GM23338 (cell line): ENCODE measurements around the gene NFE2L1. TPM values are rescaled to one million over a fixed set of nuclear protein-coding genes. Genes with fewer than 3 reads are reported as not detected.
"Not testable (repeated sequence)": the region's sequence is repeated elsewhere in the genome, so short reads cannot be mapped to it uniquely, and the experiment has no call there.

Source experiments
- ATAC-seq: fragments of 200-7000 bp; cut with Tn5 transposase; 3 replicates; pipeline ENCODE4 v1.9.1; 2020
- DNase-seq: peaks from one replicate; pipeline ENCODE4 v3.0.0-alpha.2; 2015; ENCODE audit warnings: low spot score
- H2AFZ ChIP-seq: fragments of 200-600 bp; sonication (generic); 2 replicates; pipeline ENCODE4 v1.8.0; 2016; ENCODE audit warnings: antibody characterized with exemption, mild to moderate bottlenecking, moderate library complexity
- H3F3A ChIP-seq: fragments of 200-600 bp; sonication (generic); replicated peaks from 2 replicates; pipeline ENCODE4 v1.8.0; 2017; ENCODE audit warnings: antibody characterized with exemption, mixed run types, low read depth
- H3K27ac ChIP-seq: fragments of 200-600 bp; sonication (generic); 2 replicates; pipeline ENCODE4 v1.6.1; 2016; ENCODE audit warnings: low read depth
- H3K27me3 ChIP-seq: fragments of 200-600 bp; sonication (generic); 2 replicates; pipeline ENCODE4 v1.8.0; 2016; ENCODE audit warnings: mild to moderate bottlenecking, mixed run types, moderate library complexity; ENCODE audit not compliant: insufficient read depth
- H3K36me3 ChIP-seq: fragments of 200-600 bp; sonication (generic); 2 replicates; pipeline ENCODE4 v1.8.0; 2016; ENCODE audit warnings: mild to moderate bottlenecking; ENCODE audit not compliant: insufficient read depth
- H3K4me1 ChIP-seq: fragments of 200-600 bp; sonication (generic); 2 replicates; pipeline ENCODE4 v1.8.0; 2016; ENCODE audit warnings: mild to moderate bottlenecking, moderate library complexity; ENCODE audit not compliant: insufficient read depth
- H3K4me2 ChIP-seq: fragments of 200-600 bp; sonication (generic); 2 replicates; pipeline ENCODE4 v1.7.1; 2017; ENCODE audit warnings: mixed run types
- H3K4me3 ChIP-seq: fragments of 200-600 bp; sonication (generic); 2 replicates; pipeline ENCODE4 v1.6.1; 2016; ENCODE audit warnings: mixed run types
- H3K79me2 ChIP-seq: fragments of 200-600 bp; sonication (generic); replicated peaks from 2 replicates; pipeline ENCODE4 v1.8.0; 2017; ENCODE audit warnings: mild to moderate bottlenecking; ENCODE audit not compliant: insufficient read depth
- H3K9me2 ChIP-seq: fragments of 200-600 bp; sonication (generic); 2 replicates; pipeline ENCODE4 v1.8.0; 2017; ENCODE audit not compliant: insufficient read depth
- H4K20me1 ChIP-seq: fragments of 200-600 bp; sonication (generic); replicated peaks from 2 replicates; pipeline ENCODE4 v1.8.0; 2017; ENCODE audit warnings: mild to moderate bottlenecking; ENCODE audit not compliant: insufficient read depth
- H3K27ac Mint-ChIP-seq: 2 replicates; pipeline ENCODE4 v1.8.0; 2020; ENCODE audit warnings: inconsistent platforms, mild to moderate bottlenecking, moderate library complexity, mixed read lengths
- H3K27me3 Mint-ChIP-seq: 3 replicates; pipeline ENCODE4 v1.8.0; 2022; ENCODE audit warnings: low read depth, mild to moderate bottlenecking, moderate library complexity, mixed read lengths, inconsistent platforms; ENCODE audit not compliant: insufficient read depth, poor library complexity
- H3K36me3 Mint-ChIP-seq: 3 replicates; pipeline ENCODE4 v1.8.0; 2021; ENCODE audit warnings: low read depth, mild to moderate bottlenecking, inconsistent platforms, moderate library complexity, mixed read lengths
- H3K4me1 Mint-ChIP-seq: 3 replicates; pipeline ENCODE4 v1.8.0; 2020; ENCODE audit warnings: mild to moderate bottlenecking, inconsistent platforms, mixed read lengths
- H3K4me3 Mint-ChIP-seq: 3 replicates; pipeline ENCODE4 v1.8.0; 2021; ENCODE audit warnings: moderate library complexity, mild to moderate bottlenecking, inconsistent platforms, mixed read lengths
- H3K9me3 Mint-ChIP-seq: 3 replicates; pipeline ENCODE4 v1.8.0; 2020; ENCODE audit warnings: moderate library complexity, mild to moderate bottlenecking, inconsistent platforms, mixed read lengths
- JUNB ChIP-seq: IDR thresholded peaks from one replicate; pipeline ENCODE4 v1.6.1; 2016; ENCODE audit warnings: antibody characterized with exemption; ENCODE audit not compliant: unreplicated experiment
- NANOG ChIP-seq: IDR thresholded peaks from 2 replicates; pipeline ENCODE4 v1.6.1; 2016; ENCODE audit warnings: antibody characterized with exemption, borderline replicate concordance
- REST ChIP-seq: IDR thresholded peaks from one replicate; pipeline ENCODE4 v1.6.1; 2018; ENCODE audit warnings: antibody characterized with exemption; ENCODE audit not compliant: unreplicated experiment
- STAT1 ChIP-seq: IDR thresholded peaks from one replicate; pipeline ENCODE4 v1.6.1; 2016; ENCODE audit warnings: antibody characterized with exemption; ENCODE audit not compliant: unreplicated experiment
- ZNF114 ChIP-seq: fragments of 250-450 bp; sonication (Bioruptor Pico); IDR thresholded peaks from 2 replicates; pipeline ENCODE4 v1.5.0; 2020; ENCODE audit warnings: mild to moderate bottlenecking, moderate library complexity
- ZNF331 ChIP-seq: fragments of 250-450 bp; sonication (Bioruptor Pico); IDR thresholded peaks from 2 replicates; pipeline ENCODE4 v1.5.0; 2020; ENCODE audit warnings: low read depth, mild to moderate bottlenecking, moderate library complexity
- polyA plus RNA-seq: library from polyadenylated mRNA; unstranded; fragments of >200 nt; fragmentation: Nextera tagmentation; extraction: Ambion mirVana; gene quantifications from 2 replicates; pipeline ENCODE4 v1.2.1, GENCODE V29; 2016
- total RNA-seq: library from RNA; depleted of rRNA; stranded (reverse); fragments of >200 nt; shearing (Covaris generic); gene quantifications from 2 replicates; pipeline ENCODE4 v1.2.3, GENCODE V29; 2014
- TF ChIP-seq, protein P1 (sequence below), 2 experiments: fragments of 200-600 bp in 1 of 2; sonication (generic) in 1 of 2; conservative IDR thresholded peaks; 2 replicates each; pipeline versions ENCODE4 v1.5.1 to v1.6.1; 2016 to 2017; ENCODE audit warnings: antibody characterized with exemption in 2 of 2, low read depth in 2 of 2, mild to moderate bottlenecking in 2 of 2, moderate library complexity in 1 of 2
- TF ChIP-seq, protein P2 (sequence below): fragments of 250-450 bp; sonication (Bioruptor Pico); IDR thresholded peaks from 2 replicates; pipeline ENCODE4 v1.5.0; 2020; ENCODE audit warnings: mild to moderate bottlenecking, moderate library complexity

The NFE2L1 gene
- total and polyA plus RNA-seq, 2 experiments from 2014 or later: 39.9 to 138 TPM

- H3K4me1 ChIP-seq: peaks cover 44% of the 10 kb centered on the region
- not testable (repeated sequence) for H3K4me3 ChIP-seq, H3K27ac Mint-ChIP-seq, H3K27me3 ChIP-seq, H3K9me2 ChIP-seq, H3K27ac ChIP-seq, DNase-seq, H4K20me1 ChIP-seq, H3K4me2 ChIP-seq, H3K9me3 Mint-ChIP-seq, ATAC-seq, H3K4me3 Mint-ChIP-seq, H3K36me3 ChIP-seq, H3K36me3 Mint-ChIP-seq, H2AFZ ChIP-seq, H3K79me2 ChIP-seq
- H3K27me3 Mint-ChIP-seq: peaks cover 19% of the 10 kb centered on the region
- H3F3A ChIP-seq: peaks cover 14% of the 10 kb centered on the region
- peaks cover 54% of the 10 kb centered on the region for H3K4me1 Mint-ChIP-seq
Measured at GRCh38 chr17:48001657-48002056, 46.5 kb upstream of the NFE2L1 start.

DNA sequence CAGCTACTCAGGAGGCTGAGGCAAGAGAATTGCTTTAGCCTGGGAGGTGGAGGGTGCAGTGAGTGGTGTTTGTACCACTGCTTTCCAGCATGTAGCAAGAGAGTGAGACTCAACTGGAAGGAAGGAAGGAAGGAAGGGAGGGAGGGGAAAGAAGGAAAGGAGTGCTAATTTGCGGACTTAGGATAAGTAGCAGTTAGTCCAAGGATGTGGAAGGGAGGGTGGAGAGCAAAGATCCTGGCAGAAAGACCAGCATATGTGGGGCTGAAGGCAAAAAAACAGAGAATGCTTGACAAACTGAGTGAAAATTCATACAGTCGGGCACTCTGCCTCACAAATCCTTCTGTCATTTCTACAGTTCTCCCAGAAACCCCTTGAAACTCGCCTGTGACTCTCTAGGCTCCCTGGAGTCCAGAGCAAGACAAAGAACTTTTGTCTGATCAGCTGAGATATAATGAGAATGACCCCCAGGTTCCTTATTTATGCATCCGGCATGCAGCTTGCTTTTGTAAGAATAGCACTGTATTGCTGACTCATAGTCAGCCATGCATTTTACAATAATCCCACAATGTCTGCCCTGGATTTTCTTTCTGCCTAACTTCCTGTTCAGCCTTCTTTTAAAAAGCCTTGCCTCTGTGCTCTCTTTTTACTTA, 45.8 kb upstream of the NFE2L1 start:
- Histone ChIP-seq H3K27me3 (no peaks in the 10 kb centered on the region), H3K27ac (peak overlapping the region; percentile 40), H3K4me1 (peaks cover 44% of the 10 kb centered on the region), H4K20me1 (no peaks in the 10 kb centered on the region), H3K4me2 (peak overlapping the region; percentile 73), H3K79me2 (no peaks in the 10 kb centered on the region), H3F3A (peaks cover 14% of the 10 kb centered on the region), H3K9me2 (no peaks in the 10 kb centered on the region), H3K4me3 (peak overlapping the region; percentile 37; the same call in 1 of the 2 replicates), H3K36me3 (no peaks in the 10 kb centered on the region), H2AFZ (peak overlapping the region; percentile 94)
- peak overlapping the region; percentile 30; the same call in 2 of the 3 replicates for H3K4me3 Mint-ChIP-seq
- peaks cover 19% of the 10 kb centered on the region for H3K27me3 Mint-ChIP-seq
- H3K4me1 Mint-ChIP-seq: peaks cover 60% of the 10 kb centered on the region
- no peaks in the 10 kb centered on the region; the same call in 2 of the 3 replicates for H3K9me3 Mint-ChIP-seq
- H3K36me3 Mint-ChIP-seq: no peaks in the 10 kb centered on the region
- DNase-seq (no peak), ATAC-seq (peak; percentile 9)
- H3K27ac Mint-ChIP-seq: peak overlapping the region; percentile 95
- TF ChIP-seq REST (no peak), ZNF114 (CRISPR knock-in tag) (no peak), STAT1 (no peak), NANOG (no peak), JUNB (no peak), ZNF331 (CRISPR knock-in tag) (no peak)
- TF ChIP-seq, protein P1, sequence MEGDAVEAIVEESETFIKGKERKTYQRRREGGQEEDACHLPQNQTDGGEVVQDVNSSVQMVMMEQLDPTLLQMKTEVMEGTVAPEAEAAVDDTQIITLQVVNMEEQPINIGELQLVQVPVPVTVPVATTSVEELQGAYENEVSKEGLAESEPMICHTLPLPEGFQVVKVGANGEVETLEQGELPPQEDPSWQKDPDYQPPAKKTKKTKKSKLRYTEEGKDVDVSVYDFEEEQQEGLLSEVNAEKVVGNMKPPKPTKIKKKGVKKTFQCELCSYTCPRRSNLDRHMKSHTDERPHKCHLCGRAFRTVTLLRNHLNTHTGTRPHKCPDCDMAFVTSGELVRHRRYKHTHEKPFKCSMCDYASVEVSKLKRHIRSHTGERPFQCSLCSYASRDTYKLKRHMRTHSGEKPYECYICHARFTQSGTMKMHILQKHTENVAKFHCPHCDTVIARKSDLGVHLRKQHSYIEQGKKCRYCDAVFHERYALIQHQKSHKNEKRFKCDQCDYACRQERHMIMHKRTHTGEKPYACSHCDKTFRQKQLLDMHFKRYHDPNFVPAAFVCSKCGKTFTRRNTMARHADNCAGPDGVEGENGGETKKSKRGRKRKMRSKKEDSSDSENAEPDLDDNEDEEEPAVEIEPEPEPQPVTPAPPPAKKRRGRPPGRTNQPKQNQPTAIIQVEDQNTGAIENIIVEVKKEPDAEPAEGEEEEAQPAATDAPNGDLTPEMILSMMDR (conservative IDR thresholded peaks at IDR 0.05; ENCODE audit: low read depth in 2 of 2): no peak
- TF ChIP-seq, protein P2, sequence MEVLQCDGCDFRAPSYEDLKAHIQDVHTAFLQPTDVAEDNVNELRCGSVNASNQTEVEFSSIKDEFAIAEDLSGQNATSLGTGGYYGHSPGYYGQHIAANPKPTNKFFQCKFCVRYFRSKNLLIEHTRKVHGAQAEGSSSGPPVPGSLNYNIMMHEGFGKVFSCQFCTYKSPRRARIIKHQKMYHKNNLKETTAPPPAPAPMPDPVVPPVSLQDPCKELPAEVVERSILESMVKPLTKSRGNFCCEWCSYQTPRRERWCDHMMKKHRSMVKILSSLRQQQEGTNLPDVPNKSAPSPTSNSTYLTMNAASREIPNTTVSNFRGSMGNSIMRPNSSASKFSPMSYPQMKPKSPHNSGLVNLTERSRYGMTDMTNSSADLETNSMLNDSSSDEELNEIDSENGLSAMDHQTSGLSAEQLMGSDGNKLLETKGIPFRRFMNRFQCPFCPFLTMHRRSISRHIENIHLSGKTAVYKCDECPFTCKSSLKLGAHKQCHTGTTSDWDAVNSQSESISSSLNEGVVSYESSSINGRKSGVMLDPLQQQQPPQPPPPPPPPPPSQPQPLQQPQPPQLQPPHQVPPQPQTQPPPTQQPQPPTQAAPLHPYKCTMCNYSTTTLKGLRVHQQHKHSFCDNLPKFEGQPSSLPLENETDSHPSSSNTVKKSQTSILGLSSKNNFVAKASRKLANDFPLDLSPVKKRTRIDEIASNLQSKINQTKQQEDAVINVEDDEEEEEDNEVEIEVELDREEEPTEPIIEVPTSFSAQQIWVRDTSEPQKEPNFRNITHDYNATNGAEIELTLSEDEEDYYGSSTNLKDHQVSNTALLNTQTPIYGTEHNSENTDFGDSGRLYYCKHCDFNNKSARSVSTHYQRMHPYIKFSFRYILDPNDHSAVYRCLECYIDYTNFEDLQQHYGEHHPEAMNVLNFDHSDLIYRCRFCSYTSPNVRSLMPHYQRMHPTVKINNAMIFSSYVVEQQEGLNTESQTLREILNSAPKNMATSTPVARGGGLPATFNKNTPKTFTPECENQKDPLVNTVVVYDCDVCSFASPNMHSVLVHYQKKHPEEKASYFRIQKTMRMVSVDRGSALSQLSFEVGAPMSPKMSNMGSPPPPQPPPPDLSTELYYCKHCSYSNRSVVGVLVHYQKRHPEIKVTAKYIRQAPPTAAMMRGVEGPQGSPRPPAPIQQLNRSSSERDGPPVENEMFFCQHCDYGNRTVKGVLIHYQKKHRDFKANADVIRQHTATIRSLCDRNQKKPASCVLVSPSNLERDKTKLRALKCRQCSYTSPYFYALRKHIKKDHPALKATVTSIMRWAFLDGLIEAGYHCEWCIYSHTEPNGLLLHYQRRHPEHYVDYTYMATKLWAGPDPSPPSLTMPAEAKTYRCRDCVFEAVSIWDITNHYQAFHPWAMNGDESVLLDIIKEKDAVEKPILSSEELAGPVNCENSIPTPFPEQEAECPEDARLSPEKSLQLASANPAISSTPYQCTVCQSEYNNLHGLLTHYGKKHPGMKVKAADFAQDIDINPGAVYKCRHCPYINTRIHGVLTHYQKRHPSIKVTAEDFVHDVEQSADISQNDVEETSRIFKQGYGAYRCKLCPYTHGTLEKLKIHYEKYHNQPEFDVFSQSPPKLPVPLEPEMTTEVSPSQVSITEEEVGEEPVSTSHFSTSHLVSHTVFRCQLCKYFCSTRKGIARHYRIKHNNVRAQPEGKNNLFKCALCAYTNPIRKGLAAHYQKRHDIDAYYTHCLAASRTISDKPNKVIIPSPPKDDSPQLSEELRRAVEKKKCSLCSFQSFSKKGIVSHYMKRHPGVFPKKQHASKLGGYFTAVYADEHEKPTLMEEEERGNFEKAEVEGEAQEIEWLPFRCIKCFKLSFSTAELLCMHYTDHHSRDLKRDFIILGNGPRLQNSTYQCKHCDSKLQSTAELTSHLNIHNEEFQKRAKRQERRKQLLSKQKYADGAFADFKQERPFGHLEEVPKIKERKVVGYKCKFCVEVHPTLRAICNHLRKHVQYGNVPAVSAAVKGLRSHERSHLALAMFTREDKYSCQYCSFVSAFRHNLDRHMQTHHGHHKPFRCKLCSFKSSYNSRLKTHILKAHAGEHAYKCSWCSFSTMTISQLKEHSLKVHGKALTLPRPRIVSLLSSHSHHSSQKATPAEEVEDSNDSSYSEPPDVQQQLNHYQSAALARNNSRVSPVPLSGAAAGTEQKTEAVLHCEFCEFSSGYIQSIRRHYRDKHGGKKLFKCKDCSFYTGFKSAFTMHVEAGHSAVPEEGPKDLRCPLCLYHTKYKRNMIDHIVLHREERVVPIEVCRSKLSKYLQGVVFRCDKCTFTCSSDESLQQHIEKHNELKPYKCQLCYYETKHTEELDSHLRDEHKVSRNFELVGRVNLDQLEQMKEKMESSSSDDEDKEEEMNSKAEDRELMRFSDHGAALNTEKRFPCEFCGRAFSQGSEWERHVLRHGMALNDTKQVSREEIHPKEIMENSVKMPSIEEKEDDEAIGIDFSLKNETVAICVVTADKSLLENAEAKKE (CRISPR knock-in tag): no peak
